SK-N-SH treated with all-trans-retinoic acid at 6 μM for 48 hours (cell line): ENCODE results near the gene CSF2RB.

Source experiments
- ATAC-seq: fragments of 200-7000 bp; cut with Tn5 transposase; 3 replicates; pipeline ENCODE4 v1.9.1; 2020; ENCODE audit warnings: mild to moderate bottlenecking, moderate library complexity
- ARNTL ChIP-seq: fragments of 450-650 bp; formaldehyde crosslinking; IDR thresholded peaks from 2 replicates; pipeline ENCODE4 v1.5.0; 2020; ENCODE audit warnings: low read depth, mild to moderate bottlenecking, moderate library complexity, borderline replicate concordance
- BACH2 ChIP-seq: fragments of 250-450 bp; sonication (Bioruptor Pico); IDR thresholded peaks from 2 replicates; pipeline ENCODE4 v1.9.0; 2021; ENCODE audit warnings: mild to moderate bottlenecking, borderline replicate concordance
- ESRRG ChIP-seq: fragments of 250-450 bp; sonication (Bioruptor Pico); IDR thresholded peaks from 2 replicates; pipeline ENCODE4 v1.6.1; 2021; ENCODE audit warnings: mild to moderate bottlenecking
- ISL1 ChIP-seq: fragments of 250-450 bp; sonication (Bioruptor Pico); IDR thresholded peaks from 2 replicates; pipeline ENCODE4 v2.1.2; 2022; ENCODE audit warnings: mild to moderate bottlenecking, moderate library complexity
- OSR1 ChIP-seq: fragments of 250-450 bp; sonication (Bioruptor Pico); IDR thresholded peaks from 2 replicates; pipeline ENCODE4 v1.8.0; 2022; ENCODE audit warnings: moderate library complexity, mild to moderate bottlenecking, inconsistent platforms
- PPARA ChIP-seq: fragments of 250-450 bp; sonication (Bioruptor Pico); IDR thresholded peaks from 2 replicates; pipeline ENCODE4 v1.5.0; 2020; ENCODE audit warnings: mild to moderate bottlenecking, borderline replicate concordance
- RARB ChIP-seq: fragments of 250-450 bp; sonication (Bioruptor Pico); IDR thresholded peaks from 2 replicates; pipeline ENCODE4 v1.8.0; 2021; ENCODE audit warnings: mild to moderate bottlenecking, moderate library complexity
- SNAI2 ChIP-seq: fragments of 250-450 bp; sonication (Bioruptor Pico); IDR thresholded peaks from 2 replicates; pipeline ENCODE4 v1.5.0; 2020; ENCODE audit warnings: mild to moderate bottlenecking, moderate library complexity
- TCF4 ChIP-seq: fragments of 250-450 bp; sonication (Bioruptor Pico); IDR thresholded peaks from 2 replicates; pipeline ENCODE4 v1.8.0; 2021; ENCODE audit warnings: mild to moderate bottlenecking, moderate library complexity, borderline replicate concordance
- TOX ChIP-seq: fragments of 250-450 bp; sonication (Bioruptor Pico); IDR thresholded peaks from 2 replicates; pipeline ENCODE4 v1.8.0; 2021; ENCODE audit warnings: mild to moderate bottlenecking, moderate library complexity, borderline replicate concordance
- ZC3H10 ChIP-seq: fragments of 250-450 bp; sonication (Bioruptor Pico); IDR thresholded peaks from 2 replicates; pipeline ENCODE4 v1.5.1; 2021; ENCODE audit warnings: mild to moderate bottlenecking, moderate library complexity
- ZFP3 ChIP-seq: fragments of 250-450 bp; sonication (Bioruptor Pico); IDR thresholded peaks from 2 replicates; pipeline ENCODE4 v1.5.0; 2020; ENCODE audit warnings: mild to moderate bottlenecking, moderate library complexity
- ZFP30 ChIP-seq: fragments of 450-650 bp; formaldehyde crosslinking; IDR thresholded peaks from 2 replicates; pipeline ENCODE4 v1.5.0; 2022; ENCODE audit warnings: mild to moderate bottlenecking, moderate library complexity
- ZNF565 ChIP-seq: fragments of 450-650 bp; formaldehyde crosslinking; conservative IDR thresholded peaks from 2 replicates; pipeline ENCODE4 v1.5.0; 2020; ENCODE audit warnings: low read depth, mild to moderate bottlenecking, moderate library complexity
- ZNF70 ChIP-seq: fragments of 450-650 bp; formaldehyde crosslinking; IDR thresholded peaks from 2 replicates; pipeline ENCODE4 v1.5.0; 2020; ENCODE audit warnings: mild to moderate bottlenecking, moderate library complexity
- ZNF8 ChIP-seq: fragments of 450-650 bp; formaldehyde crosslinking; IDR thresholded peaks from 2 replicates; pipeline ENCODE4 v1.5.0; 2020; ENCODE audit warnings: mild to moderate bottlenecking, moderate library complexity
- TF ChIP-seq, protein P1 (sequence below): fragments of 250-450 bp; sonication (Bioruptor Pico); IDR thresholded peaks from 2 replicates; pipeline ENCODE4 v1.8.0; 2021; ENCODE audit warnings: low read depth, mild to moderate bottlenecking, moderate library complexity, borderline replicate concordance
- TF ChIP-seq, protein P2 (sequence below): fragments of 250-450 bp; sonication (Bioruptor Pico); IDR thresholded peaks from 2 replicates; pipeline ENCODE4 v1.5.1; 2021; ENCODE audit warnings: mild to moderate bottlenecking, moderate library complexity
- TF ChIP-seq, protein P3 (sequence below): fragments of 250-450 bp; sonication (Bioruptor Pico); IDR thresholded peaks from 2 replicates; pipeline ENCODE4 v1.5.0; 2020; ENCODE audit warnings: mild to moderate bottlenecking, moderate library complexity
- TF ChIP-seq, protein P4 (sequence below): fragments of 250-450 bp; sonication (Bioruptor Pico); IDR thresholded peaks from 2 replicates; pipeline ENCODE4 v1.8.0; 2020; ENCODE audit warnings: mild to moderate bottlenecking, moderate library complexity, borderline replicate concordance
- TF ChIP-seq, protein P5 (sequence below): fragments of 250-450 bp; sonication (Bioruptor Pico); IDR thresholded peaks from 2 replicates; pipeline ENCODE4 v1.5.1; 2020; ENCODE audit warnings: low read depth, mild to moderate bottlenecking, moderate library complexity

The CSF2RB gene

DNA sequence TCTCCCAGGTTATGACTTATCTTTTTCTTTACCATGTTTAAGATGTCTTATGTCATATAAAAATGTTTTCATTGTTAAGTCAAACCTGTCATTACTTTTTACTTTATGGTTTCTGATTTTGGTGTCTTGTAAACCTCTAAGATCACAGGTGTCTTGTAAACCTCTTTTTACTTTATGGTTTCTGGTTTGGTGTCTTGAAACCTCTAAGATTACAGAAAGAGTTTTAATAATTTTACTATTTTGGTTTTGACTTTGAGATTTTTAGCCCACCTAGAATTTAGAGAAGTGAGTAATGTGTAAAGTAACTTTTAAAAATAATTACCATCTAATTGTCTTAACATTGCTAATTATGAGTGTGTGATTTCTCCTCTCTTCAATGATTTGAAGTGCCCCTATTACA, 2.6 kb downstream of the CSF2RB start:
- TF ChIP-seq ZFP30 (CRISPR knock-in tag) (no peak), BACH2 (CRISPR knock-in tag) (no peak), ZFP3 (CRISPR knock-in tag) (no peak), SNAI2 (CRISPR knock-in tag) (no peak), ZNF8 (CRISPR knock-in tag) (no peak), ARNTL (no peak), TCF4 (CRISPR knock-in tag) (no peak)
- TF ChIP-seq, protein P1, sequence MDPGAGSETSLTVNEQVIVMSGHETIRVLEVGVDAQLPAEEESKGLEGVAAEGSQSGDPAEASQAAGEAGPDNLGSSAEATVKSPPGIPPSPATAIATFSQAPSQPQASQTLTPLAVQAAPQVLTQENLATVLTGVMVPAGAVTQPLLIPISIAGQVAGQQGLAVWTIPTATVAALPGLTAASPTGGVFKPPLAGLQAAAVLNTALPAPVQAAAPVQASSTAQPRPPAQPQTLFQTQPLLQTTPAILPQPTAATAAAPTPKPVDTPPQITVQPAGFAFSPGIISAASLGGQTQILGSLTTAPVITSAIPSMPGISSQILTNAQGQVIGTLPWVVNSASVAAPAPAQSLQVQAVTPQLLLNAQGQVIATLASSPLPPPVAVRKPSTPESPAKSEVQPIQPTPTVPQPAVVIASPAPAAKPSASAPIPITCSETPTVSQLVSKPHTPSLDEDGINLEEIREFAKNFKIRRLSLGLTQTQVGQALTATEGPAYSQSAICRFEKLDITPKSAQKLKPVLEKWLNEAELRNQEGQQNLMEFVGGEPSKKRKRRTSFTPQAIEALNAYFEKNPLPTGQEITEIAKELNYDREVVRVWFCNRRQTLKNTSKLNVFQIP (CRISPR knock-in tag) = no peak
- TF ChIP-seq, protein P2, sequence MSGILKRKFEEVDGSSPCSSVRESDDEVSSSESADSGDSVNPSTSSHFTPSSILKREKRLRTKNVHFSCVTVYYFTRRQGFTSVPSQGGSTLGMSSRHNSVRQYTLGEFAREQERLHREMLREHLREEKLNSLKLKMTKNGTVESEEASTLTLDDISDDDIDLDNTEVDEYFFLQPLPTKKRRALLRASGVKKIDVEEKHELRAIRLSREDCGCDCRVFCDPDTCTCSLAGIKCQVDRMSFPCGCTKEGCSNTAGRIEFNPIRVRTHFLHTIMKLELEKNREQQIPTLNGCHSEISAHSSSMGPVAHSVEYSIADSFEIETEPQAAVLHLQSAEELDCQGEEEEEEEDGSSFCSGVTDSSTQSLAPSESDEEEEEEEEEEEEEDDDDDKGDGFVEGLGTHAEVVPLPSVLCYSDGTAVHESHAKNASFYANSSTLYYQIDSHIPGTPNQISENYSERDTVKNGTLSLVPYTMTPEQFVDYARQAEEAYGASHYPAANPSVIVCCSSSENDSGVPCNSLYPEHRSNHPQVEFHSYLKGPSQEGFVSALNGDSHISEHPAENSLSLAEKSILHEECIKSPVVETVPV = no peak
- ATAC-seq = no peak

DNA sequence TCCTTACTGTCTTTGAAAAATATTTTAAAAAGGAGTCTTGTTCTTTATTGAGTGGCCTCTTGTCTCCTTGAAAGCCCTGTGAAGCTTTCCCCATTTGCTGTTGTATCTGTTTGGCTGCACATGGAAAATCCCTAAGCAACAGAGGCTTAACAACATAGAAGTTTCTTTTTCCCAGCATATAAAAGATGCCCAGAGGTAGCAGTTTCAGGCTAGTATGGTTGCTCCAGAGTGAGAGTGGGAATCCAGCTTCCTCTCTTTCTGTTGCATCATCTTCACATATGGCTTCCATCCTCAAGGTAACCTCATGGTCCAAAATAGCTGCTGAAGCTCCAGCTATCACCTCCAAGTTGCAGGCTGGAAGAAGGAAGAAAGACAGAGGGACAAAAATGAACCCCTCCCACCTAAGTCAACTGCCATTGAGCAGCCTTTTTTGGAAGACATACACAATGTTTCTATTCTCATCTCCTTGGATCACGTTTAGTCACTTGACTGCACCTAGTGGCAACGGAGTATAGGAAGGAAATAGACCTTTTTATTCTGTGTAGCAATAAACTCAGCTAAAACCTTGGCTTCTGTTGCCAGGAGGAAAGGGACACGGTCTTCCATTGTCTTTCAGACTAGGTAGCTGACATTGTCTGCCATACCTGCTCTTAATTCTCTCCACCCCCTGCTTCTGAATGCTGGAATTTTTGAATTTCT, 5.3 kb downstream of the CSF2RB start:
- TF ChIP-seq ESRRG (CRISPR knock-in tag) (no peak), ZC3H10 (CRISPR knock-in tag) (no peak), RARB (CRISPR knock-in tag) (no peak), BACH2 (CRISPR knock-in tag) (no peak), ARNTL (no peak), PPARA (CRISPR knock-in tag) (no peak)
- TF ChIP-seq, protein P1 (CRISPR knock-in tag) = no peak
- TF ChIP-seq, protein P3, sequence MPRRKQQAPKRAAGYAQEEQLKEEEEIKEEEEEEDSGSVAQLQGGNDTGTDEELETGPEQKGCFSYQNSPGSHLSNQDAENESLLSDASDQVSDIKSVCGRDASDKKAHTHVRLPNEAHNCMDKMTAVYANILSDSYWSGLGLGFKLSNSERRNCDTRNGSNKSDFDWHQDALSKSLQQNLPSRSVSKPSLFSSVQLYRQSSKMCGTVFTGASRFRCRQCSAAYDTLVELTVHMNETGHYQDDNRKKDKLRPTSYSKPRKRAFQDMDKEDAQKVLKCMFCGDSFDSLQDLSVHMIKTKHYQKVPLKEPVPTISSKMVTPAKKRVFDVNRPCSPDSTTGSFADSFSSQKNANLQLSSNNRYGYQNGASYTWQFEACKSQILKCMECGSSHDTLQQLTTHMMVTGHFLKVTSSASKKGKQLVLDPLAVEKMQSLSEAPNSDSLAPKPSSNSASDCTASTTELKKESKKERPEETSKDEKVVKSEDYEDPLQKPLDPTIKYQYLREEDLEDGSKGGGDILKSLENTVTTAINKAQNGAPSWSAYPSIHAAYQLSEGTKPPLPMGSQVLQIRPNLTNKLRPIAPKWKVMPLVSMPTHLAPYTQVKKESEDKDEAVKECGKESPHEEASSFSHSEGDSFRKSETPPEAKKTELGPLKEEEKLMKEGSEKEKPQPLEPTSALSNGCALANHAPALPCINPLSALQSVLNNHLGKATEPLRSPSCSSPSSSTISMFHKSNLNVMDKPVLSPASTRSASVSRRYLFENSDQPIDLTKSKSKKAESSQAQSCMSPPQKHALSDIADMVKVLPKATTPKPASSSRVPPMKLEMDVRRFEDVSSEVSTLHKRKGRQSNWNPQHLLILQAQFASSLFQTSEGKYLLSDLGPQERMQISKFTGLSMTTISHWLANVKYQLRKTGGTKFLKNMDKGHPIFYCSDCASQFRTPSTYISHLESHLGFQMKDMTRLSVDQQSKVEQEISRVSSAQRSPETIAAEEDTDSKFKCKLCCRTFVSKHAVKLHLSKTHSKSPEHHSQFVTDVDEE (CRISPR knock-in tag) = no peak
- no peak for ATAC-seq

DNA sequence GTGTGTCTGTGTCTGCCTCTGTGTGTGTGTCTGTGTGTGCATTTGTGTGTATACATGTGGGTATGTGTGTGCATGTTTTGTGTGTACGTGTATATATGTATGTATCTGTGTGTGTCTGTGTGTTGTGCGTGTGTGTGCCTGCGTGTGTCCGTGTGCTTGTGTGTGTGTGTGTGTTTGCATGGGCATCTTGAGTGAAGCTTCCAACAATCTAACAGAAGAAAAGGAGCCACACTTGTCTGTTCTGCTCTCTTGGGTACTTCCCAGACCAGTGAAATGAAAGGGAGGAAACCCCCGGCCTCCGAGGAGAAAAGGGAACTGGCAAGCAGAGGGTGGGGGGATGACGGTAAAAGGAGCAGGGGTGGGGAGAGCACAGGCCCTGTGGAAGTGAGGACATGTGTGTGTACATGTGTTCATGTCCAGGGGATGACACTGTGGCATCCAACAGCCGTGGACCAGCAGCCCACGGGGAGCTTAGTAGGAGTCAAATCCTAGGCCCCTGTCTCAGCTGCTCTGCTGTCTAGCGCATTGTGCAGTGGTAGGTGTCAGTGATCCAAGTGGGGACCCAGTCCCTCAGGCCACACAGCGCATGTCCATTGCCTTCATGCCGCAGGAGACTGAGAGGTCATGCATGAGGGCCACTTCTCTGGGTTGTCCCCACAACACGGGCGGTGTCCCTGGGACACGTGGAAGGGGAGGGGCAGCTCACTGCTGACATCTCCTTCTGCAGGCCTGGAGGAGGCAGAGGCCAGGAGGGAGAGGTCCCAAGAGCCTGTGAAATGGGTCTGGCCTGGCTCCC, 8.1 kb downstream of the CSF2RB start:
- TF ChIP-seq ZFP3 (CRISPR knock-in tag) (no peak), RARB (CRISPR knock-in tag) (no peak), SNAI2 (CRISPR knock-in tag) (no peak), ZC3H10 (CRISPR knock-in tag) (no peak), TOX (no peak), ISL1 (no peak)
- no peak for ATAC-seq

DNA sequence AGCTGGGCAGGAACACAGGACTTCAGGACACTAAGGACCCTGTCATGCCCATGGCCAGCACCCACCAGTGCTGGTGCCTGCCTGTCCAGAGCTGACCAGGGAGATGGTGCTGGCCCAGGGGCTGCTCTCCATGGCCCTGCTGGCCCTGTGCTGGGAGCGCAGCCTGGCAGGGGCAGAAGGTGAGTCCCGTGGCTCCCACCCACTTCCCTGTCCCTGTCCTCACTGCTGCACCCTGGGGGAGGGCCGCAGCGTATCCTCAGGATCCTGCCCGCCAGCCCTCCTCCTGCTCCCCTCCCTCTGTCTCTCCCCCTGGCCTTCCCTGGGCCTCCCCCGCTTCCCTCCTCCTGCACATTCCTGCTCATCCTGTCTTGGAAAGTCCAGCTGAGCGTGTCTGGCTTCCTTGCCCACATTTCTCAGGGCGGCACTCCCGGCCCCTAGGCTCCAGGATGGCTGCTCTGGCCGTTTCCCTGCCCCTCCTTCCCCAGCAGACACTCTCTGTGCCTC, 8.7 kb downstream of the CSF2RB start:
- peak; percentile 24; the same call in 2 of the 3 replicates for ATAC-seq
- no peak for TF ChIP-seq ISL1
- no peak for TF ChIP-seq ZNF70 (CRISPR knock-in tag)
- TF ChIP-seq ZFP3 (CRISPR knock-in tag) = no peak
- TF ChIP-seq ZFP30 (CRISPR knock-in tag) = no peak
- TF ChIP-seq, protein P4, sequence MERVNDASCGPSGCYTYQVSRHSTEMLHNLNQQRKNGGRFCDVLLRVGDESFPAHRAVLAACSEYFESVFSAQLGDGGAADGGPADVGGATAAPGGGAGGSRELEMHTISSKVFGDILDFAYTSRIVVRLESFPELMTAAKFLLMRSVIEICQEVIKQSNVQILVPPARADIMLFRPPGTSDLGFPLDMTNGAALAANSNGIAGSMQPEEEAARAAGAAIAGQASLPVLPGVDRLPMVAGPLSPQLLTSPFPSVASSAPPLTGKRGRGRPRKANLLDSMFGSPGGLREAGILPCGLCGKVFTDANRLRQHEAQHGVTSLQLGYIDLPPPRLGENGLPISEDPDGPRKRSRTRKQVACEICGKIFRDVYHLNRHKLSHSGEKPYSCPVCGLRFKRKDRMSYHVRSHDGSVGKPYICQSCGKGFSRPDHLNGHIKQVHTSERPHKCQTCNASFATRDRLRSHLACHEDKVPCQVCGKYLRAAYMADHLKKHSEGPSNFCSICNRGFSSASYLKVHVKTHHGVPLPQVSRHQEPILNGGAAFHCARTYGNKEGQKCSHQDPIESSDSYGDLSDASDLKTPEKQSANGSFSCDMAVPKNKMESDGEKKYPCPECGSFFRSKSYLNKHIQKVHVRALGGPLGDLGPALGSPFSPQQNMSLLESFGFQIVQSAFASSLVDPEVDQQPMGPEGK (CRISPR knock-in tag) = no peak
- TF ChIP-seq ZC3H10 (CRISPR knock-in tag) = no peak
- no peak for TF ChIP-seq ARNTL
- TF ChIP-seq ESRRG (CRISPR knock-in tag) = no peak
- no peak for TF ChIP-seq ZNF565 (CRISPR knock-in tag)
- TF ChIP-seq SNAI2 (CRISPR knock-in tag) = no peak
- TF ChIP-seq, protein P5, sequence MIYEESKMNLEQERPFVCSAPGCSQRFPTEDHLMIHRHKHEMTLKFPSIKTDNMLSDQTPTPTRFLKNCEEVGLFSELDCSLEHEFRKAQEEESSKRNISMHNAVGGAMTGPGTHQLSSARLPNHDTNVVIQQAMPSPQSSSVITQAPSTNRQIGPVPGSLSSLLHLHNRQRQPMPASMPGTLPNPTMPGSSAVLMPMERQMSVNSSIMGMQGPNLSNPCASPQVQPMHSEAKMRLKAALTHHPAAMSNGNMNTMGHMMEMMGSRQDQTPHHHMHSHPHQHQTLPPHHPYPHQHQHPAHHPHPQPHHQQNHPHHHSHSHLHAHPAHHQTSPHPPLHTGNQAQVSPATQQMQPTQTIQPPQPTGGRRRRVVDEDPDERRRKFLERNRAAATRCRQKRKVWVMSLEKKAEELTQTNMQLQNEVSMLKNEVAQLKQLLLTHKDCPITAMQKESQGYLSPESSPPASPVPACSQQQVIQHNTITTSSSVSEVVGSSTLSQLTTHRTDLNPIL (CRISPR knock-in tag) = no peak
- no peak for TF ChIP-seq OSR1 (CRISPR knock-in tag)
- TF ChIP-seq, protein P1 (CRISPR knock-in tag) = no peak
- TF ChIP-seq, all 23 proteins: peak for 0
